NCI-H526 treated with DMSO at 0.1 percent for 48 hours (cell line): ENCODE results near the gene GRAP2.
"Not testable (repeated sequence)": the region's sequence is repeated elsewhere in the genome, so short reads cannot be mapped to it uniquely, and the experiment has no call there.

ENCODE experiments used
- DNase-seq: peaks from one replicate; lab custom pipeline; 2025; lab: John Stamatoyannopoulos, UW

Gene GRAP2

DNA sequence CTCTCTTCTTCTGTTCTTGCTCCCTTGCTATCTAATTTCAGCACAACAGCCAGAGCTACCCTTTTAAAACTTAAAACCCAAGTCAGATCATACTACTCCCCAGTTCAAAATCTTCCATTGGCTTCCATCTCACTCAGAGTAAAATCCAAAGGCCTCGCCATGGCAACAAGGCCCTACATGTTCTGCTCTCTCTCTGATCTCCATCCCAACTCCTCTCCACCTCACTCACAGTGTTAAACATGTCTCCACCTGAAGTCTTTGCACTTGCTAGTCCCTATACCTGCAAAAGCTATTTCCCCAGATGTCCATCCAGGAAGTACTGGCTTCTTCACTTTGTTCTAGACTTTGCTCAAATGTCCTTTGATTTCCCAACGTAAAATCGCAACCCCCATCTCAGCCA lies 3.0 kb upstream of the GRAP2 start:
- DNase-seq = no peak

DNA sequence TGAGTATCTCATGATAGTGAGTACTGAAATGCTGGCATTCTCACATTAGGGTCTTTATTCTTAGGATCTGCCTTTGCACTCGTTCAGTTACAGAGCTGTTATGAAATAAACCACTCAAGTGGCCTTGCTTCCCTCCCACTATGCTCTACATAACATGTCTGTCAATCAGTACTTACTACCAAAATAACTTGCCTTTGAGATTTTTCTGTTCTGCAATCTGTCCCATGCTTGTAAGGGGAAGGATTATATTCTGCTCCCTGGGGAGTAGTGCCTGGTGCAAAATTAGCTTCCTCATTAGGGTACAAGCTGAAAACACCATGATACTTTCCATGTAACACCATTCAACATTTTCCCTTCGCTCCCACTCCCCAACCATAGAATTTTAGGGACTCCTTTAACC lies 1.9 kb upstream of the GRAP2 start:
- no peak for DNase-seq

DNA sequence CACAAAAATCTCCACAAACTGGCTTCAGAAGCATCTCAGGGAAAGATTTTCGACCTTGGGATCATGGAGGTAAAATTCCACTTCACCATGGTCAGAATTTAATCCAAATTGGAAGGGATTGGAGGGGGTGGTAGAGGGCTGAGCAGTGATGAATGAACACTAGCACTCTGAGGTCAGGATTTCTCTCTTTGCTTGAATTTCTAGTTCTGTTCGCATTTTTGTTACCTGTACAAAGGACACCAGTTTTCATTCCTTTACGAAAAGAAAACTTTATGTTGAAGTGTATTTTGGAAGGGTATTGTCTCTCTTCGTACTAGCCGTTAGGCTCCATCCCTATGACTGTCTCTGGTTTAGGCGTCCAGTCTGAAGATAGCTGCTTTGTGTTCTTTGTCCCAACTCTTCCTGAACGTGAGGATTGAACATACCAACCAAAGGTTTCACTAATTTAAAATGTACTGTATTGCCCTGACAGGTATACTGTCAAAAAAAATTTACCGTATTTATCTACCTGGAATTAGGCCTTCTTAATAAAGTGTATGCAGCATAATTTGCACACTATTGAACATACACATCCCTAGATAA lies 772 bp downstream of the GRAP2 start:
- DNase-seq = no peak

DNA sequence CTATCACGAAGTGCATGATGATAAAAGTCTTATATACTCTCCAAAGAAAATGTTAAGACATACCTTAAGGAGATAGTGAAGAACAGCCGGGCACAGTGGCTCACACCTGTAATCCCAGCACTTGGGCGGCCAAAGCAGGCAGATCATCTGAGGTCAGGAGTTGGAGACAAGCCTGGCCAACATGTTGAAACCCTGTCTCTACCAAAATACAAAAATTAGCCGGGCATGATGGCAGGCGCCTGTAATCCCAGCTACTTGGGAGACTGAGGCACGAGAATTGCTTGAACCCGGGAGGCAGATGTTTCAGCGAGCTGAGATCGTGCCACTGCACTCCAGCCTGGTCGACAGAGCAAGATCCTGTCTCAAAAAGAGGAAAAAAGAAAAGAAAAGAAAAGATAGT lies 3.1 kb downstream of the GRAP2 start:
- not testable (repeated sequence) for DNase-seq

DNA sequence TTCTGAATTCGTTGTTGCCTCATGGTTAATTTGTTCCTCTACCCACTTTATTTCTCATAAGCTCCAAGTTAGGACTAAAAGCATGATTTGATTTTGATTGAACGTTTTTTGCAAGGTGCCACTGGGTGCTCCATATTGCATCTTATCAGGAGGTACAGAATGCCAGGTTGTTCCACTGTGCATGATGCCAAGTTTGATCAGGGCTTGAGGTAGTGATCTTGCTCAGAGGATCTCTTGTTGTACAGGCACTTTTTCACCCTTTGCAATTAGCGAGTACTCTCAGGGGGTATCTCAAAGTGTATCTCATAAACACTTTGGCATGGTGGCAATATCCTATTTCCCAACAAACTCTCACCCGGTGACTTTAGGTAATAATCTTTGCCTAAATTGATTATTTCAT lies 4.0 kb downstream of the GRAP2 start:
- no peak for DNase-seq

DNA sequence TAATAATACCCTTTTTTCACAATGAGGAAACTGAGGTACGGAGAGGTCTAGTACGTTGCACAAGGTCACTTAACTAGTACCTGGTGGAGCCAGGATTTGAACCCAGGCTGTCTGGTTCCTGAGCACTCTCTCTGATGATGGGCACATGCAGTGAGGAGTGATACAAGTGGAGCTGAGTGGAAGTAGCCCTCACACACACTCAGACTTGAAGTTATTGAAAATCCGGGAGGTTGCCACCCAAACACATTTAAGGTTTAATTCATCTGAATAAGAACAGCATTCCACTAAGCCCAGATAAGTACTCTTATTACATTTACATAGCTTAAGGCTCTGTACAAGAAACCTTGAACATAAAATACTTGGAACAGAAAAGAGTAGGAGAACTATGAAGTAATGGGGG lies 4.8 kb downstream of the GRAP2 start:
- no peak for DNase-seq

DNA sequence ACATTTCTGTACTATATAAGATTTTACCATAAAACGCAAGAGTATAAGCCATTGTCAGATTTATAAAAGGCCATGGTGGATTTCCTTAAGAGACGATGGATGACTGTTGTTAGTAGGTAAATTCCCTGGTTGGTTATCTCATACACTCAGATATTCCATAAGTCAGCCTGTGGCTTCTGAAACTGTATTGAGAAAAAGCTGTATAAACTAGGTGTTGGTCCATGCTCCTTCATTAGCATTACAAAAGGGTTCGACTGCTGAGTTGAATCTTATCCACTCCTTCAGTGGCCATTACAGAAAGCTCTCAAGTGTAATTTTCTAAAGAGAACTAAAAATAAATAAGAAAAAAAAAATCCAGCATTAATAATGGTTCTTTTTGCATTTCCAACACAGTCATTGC lies 5.3 kb downstream of the GRAP2 start:
- DNase-seq = no peak

DNA sequence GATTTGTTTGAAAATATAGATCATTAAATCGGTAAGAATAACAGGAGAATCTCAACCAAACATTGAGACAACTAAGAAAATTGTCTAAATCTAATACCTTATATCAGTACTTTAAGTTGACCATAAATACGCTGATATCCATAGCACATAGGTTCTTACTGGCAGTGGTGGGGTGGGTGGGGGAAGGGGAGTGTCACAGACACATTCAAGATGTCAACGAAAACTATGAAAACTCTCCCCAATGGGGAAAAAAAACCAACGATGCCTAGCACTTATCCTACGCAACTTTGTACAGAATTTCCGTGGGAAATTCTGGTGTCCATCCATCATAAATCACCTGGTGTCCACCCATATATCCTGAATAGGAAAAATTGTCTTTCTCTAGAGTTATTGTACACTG lies 6.2 kb downstream of the GRAP2 start:
- no peak for DNase-seq

DNA sequence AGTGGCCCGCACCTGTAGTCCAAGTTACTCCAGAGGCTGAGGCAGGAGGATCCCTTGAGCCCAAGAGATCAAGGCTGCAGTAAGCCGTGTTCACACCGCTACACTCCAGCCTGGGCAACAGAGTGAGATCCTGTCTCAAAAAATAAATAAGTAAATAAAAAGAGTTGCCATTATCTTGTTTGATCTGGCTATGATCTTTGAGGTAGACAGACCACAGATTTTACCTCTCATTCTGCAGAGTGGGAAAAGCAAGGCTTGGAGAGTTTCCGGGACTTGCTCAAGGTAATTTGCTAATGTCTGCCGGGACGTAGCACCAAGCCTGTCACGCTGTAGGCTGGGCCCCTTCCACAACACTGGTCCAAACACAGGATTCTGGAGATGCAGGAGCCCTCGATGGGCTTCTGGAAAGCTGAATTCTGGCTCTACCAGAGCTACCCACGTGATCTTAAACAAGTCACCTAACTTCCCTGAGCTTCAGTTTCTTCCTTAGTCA lies 6.8 kb downstream of the GRAP2 start:
- no peak for DNase-seq

DNA sequence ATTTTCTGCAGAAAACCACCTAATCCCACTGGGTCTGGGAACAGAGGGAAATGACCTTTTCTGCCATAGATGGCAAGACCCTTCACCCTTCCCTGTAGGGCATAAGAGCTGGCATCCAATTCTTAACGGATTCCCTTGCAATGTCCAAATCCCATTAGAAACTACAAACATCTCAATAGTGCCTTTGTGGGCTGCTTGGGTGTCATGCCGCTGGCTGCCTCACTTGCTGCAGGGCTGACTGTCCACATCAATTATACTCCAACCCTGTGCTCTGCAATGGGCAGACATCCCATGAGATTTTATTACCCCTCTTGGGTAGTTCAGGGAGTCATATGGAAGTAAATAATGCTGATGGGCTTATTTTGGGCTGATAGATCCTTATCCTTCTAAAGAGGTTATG lies 7.3 kb downstream of the GRAP2 start:
- no peak for DNase-seq

DNA sequence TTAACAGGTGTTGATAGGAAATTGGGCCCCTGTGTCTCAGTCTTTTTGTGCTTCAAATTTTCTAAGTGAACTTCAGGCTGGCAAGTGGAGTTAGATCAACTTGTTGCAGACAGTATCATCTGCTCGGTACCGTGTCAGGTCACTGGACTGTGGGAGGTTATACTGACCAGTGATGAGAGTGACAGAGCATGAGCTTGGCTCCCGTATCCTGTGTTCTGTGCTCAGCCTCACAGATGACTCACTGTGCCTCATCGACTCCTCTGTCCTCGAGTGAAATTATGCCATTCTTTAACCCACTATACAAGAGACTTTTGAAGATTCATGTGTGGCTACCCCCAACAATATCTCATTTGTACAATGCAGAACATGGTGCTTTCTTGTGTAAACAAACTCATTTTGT lies 7.9 kb downstream of the GRAP2 start:
- no peak for DNase-seq

DNA sequence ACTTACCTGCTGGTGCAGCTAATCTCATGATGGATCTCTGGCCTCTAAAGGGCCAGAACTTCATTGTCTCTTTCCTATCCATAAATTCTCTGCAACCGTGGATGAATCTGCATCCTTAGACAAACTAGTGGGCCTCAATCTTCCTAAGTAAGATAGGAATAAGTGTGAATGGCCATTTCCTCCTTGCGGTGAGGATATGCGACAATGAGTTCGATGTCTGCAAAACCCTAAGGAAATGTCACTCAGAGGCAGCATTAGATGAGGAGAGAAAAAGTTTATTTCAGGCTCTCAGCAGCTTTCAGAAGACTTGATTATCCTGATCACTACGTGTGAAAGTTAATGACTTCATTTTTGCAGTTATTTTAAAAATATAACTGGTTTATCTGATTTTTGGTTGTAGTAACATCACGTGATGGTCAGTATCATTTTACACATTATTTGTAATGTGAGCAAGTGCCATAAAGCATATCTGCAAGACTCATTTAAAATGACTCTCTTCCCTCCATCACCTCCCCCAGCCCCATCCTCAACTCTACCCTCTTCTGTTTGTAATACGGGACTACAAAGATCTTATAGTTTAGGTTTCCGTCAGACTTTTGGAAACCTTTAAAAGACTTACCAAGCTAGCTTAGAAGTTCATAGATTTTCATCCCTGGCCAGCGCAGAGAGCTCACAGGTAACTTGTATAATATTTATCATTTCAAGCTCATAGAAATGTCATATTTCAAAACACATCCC lies 10.2 kb downstream of the GRAP2 start:
- no peak for DNase-seq

DNA sequence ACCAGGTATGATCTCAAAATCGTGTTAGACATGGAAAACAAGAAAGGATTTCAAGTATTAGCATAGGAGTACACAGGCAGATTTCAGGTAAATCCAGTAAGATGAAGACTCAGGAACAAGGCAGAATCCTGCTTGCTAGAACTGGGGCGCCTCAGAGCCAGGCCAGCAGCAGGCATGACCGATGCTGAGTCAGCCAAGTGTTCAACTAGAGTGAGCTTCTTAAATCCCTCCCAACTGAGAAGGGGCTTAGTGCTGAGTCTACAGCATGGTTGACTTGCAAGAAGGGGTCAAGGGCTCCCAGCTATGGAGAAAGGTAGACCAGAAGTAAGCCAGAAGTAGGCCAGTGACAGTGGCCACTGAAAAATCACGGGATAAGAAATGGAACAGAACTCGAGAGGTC lies 12.4 kb downstream of the GRAP2 start:
- DNase-seq = no peak

DNA sequence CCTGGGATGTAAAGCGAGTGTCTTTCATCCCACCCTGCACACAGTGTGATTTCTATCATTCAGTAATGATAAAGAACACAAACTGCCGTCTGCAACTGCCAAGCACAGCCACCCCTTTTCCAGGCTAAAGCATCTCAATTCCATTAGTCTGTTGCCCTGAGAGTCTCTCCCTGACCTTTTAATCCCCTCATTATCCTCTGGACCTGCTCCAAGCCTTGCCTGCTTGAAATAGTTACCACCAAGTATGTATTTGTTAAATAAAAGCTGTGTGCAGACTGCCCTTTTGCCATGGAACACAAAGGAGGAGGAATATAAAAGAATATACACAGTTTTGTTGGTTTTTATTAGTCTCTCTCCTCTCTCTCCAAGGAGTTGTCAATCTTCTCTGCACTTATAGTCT lies 13.0 kb downstream of the GRAP2 start:
- no peak for DNase-seq

DNA sequence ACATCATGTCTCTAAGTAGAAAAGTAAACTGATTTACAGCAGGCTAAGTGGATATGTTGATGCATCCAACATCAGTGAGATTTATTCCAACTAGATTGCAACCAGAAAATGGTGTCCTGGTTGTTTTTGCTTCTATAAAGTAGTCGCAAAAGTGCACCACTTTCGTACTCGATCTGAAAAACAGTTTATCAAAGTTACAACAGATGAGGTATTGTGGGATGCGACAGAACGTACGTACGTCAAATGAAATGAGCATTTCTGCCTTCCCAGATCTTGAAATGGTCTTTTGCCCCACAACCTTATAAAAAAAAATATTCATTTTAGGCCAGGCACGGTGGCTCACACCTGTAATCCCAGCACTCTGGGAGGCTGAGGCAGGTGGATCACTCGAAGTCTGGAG lies 13.7 kb downstream of the GRAP2 start:
- DNase-seq = no peak

DNA sequence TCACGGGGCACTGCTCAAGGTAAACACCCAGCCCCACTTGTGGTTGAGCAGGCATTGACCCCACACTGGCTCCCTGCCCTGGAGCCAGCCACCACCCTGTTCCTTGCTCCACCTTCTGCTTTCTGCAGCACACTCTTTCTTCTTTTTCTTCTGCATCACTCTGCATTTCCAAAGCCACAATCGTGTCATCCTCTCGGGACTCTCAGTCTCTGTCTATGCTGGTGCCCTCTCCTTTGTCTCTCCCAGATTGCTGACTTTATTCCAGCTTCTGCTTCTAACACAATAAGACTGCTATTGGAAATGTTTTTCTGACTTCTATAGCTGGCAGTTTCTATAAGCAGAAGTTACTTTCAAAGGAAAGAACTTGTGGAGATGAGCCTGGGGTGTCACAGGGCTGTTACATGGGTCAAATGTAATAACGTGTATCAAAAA lies 14.4 kb downstream of the GRAP2 start:
- DNase-seq = no peak

DNA sequence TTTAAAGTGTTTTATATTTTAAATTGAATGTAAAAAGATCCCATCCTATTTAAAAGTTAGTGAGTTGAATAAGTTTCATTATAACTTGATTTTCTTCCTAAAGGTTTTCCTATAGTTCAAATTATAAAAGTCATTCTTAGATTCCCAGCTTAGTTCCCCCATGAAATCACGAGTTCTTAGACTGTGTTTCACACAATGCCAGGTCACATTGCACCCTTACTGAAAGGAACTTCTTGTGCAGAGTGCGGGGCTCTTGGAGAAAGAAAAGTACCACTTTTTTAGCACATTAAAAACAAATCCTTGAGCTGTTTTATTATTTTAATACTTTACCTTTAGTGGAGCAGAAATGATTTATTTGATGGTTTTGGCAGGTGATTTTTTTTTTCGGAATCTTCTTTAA lies 15.6 kb downstream of the GRAP2 start:
- no peak for DNase-seq

DNA sequence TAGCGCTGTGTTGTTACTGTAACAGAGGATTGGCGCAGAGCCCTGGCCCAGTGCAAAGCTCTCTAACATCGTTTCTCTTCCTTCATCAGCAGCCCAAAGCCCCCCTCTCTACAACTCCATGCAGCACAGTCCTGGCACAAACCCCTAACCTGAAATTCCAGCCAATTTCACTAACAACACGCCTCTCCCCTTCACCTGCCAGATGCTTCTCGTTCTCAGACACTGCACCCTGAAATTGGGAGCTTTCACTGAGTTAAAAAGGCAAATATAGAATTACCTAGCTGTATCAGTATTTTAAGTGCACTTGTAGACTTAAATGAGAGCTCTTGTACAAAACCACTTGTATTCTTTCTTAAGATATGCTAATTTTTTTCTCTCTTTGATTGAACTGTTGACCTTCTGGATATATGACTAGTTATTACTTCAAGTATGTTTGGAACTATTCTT lies 16.3 kb downstream of the GRAP2 start:
- DNase-seq = no peak

DNA sequence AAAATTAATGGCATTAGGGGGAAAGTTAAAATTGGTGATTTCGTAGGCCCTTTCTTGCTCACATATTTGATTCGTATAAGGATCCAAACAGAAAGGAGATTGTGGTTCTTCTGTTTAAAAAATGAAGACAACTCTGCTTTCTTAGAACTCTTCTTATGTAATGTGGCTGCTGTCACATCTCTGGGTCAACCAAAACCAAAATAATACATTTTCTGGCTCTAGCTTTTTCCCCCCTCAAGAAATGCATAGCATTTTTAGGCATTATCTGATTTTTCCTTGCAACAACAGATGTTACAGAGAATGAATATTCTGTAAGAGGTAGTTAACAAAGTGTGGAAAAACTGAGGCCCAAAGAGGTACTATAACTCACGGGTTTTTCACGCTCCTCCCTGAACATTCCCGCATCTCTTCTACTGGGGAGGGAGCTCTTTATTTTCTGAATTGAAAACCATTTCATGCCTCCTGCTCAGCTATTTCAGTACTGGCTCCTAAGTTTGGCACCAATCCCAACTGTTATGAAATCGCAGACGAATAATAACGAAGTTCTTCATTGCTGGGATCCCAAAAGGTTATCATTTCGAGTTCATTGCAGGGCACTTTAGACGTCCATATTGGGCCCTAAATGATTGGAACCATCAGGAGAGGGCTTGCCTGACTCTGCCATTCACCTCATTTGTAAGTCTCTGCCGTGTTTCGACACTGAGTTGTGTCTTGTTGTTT lies 17.1 kb downstream of the GRAP2 start:
- DNase-seq = no peak

DNA sequence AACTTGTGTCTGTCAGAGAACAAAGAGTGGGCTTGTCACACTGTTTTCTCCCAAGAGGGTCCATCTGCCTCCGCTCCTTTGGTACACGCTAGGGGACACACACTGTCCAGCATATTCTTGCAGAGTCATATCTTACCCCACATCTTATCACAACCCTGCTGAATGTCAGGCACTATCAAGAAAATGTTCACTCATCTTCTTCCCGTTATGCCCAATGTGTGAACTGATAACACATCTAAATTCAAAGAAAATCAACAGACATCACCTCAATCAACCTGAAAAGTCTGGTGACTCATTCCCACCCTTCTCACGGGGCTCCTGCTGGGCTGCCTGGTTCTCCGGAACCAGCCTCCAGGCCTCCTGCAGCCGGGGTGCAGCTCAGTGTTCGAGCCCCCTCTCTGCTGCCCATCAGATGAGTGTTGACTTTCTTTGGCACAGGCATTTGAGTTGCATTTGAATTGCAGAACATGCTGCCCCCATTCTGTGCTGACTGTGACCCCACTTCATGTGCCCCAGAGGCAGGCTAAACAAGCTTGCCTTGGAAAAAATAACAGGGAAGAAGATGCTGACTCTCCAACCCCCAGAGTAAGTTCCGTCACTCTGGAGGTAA lies 19.4 kb downstream of the GRAP2 start:
- DNase-seq = no peak

DNA sequence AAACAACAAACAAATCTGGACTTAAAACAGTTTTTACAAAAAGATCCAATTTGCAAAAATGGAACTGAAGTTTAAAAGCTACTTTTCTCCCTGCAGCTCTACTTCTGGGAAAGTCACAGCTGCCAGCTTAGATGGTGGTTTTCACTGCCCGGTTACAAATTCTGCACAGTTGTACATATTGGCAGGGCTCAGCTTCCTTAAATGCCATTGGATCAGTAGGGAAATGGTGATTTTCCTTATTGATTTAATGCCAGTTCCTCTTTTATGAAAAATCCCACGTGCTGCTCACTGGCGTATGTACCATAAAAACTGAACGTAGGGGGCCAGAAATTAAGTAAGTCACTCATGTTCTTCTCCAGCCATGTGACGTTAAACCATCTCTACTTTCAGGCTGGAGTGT lies 22.8 kb downstream of the GRAP2 start:
- no peak for DNase-seq

DNA sequence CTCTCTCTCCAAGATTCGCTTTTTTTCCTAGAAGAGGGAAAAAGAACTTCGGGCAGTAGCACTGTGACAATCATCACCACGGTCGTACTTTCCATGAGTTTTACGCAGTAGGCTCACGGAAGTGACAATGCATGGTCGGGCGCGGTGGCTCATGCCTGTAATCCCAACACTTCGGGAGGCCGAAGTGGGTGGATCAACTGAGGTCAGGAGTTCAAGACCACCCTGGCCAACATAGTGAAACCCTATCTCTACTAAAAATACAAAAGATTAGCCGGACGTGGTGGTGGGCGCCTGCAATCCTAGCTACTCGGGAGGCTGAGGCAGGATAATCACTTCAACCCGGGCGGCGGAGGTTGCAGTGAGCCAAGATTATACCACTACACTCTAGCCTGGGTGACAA lies 23.4 kb downstream of the GRAP2 start:
- DNase-seq = no peak

DNA sequence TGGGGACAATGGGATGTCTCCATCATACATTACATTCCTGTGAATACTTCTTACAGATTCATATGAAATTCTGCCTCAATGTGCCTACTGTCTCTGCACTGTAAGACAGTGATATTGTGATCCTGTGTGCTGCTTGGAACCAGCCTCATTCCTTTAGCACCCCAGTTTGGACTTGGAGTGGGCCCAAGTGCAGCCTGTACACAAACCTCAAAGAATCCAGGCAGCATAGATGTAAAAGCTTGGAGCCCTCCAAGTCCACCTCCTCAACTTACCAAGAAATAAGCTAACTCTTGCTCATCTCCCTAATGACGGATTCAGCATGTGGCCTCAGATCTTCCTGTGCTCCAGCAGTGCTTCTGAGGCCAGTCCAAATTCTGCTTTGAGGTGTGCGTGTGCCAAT lies 24.4 kb downstream of the GRAP2 start:
- DNase-seq = no peak
